Right lobe of liver (tissue), 4 donors: ENCODE measurements around the gene GMPR.

ENCODE experiments used
- CTCF ChIP-seq, 4 donors: fragments of 200-600 bp in 3 of 4; fragments of 450-650 bp in 1 of 4; IDR thresholded peaks; one replicate each; pipeline versions ENCODE4 v1.5.1 to v1.8.0; 2016 to 2022; ENCODE audit warnings: antibody characterized with exemption in 4 of 4, mild to moderate bottlenecking in 2 of 4
- POLR2A ChIP-seq: fragments of 450-650 bp; IDR thresholded peaks from one replicate; pipeline ENCODE4 v1.6.1; 2017; ENCODE audit warnings: antibody characterized with exemption, mild to moderate bottlenecking
- donor health status: DM: no; HTN: no; CAD: no.
- donor health status: DM: no; HTN: no; CAD: no.
- donor health status: DM: no; HTN: yes; CAD: no.

GRCh38 chr6:16271428-16271827 lies 33.0 kb downstream of the GMPR start:
- TF ChIP-seq CTCF (IDR thresholded peaks at IDR 0.05): no peak
- TF ChIP-seq POLR2A: no peak
